ENCODE measurements around the gene EIF2AK3. TPM values are rescaled to one million over a fixed set of nuclear protein-coding genes. Genes with fewer than 3 reads are reported as not detected.

EIF2AK3 gene
- total RNA-seq, 1 donor from 2014 or later = 27.1 TPM

DNA sequence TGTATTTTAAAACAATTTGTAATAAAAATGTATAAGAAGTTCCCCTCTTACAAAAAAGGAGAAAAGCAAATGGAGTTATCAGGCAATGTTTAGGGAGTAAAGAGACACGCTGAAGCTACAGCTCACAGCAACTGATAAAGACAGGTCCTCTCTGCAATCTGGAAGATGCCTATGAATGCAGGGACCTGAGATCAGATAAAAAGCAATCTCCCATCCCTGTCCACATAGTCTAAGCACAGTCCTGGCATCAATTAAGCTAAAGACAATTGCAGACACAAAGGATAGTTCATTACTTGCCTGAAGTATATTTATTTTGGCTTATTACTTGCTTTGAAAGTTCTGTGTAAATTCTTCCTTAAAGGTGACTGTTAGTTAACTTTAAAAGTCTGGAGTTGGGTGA lies 5.0 kb downstream of the EIF2AK3 start:
- no peak overlapping the region for H2AFZ ChIP-seq (ENCODE audit: low read depth, low read length)
- H4K20me1 ChIP-seq (ENCODE audit: insufficient read depth, low read length) = peaks cover 84% of the 10 kb centered on the region
- no peaks in the 10 kb centered on the region for H3K9me3 Mint-ChIP-seq (ENCODE audit: unreplicated experiment)
- H3K27me3 ChIP-seq (ENCODE audit: insufficient read depth, low read length) = no peaks in the 10 kb centered on the region
- TF ChIP-seq EZH2 (IDR thresholded peaks at IDR 0.05; ENCODE audit: insufficient read depth, low read length) = no peak
- TF ChIP-seq, protein P1, sequence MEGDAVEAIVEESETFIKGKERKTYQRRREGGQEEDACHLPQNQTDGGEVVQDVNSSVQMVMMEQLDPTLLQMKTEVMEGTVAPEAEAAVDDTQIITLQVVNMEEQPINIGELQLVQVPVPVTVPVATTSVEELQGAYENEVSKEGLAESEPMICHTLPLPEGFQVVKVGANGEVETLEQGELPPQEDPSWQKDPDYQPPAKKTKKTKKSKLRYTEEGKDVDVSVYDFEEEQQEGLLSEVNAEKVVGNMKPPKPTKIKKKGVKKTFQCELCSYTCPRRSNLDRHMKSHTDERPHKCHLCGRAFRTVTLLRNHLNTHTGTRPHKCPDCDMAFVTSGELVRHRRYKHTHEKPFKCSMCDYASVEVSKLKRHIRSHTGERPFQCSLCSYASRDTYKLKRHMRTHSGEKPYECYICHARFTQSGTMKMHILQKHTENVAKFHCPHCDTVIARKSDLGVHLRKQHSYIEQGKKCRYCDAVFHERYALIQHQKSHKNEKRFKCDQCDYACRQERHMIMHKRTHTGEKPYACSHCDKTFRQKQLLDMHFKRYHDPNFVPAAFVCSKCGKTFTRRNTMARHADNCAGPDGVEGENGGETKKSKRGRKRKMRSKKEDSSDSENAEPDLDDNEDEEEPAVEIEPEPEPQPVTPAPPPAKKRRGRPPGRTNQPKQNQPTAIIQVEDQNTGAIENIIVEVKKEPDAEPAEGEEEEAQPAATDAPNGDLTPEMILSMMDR (IDR thresholded peaks at IDR 0.05; ENCODE audit: insufficient read depth, low read depth, low read length) = no peak
- peaks cover 5% of the 10 kb centered on the region for H3K36me3 Mint-ChIP-seq (ENCODE audit: low read depth, unreplicated experiment)
- peaks cover 12% of the 10 kb centered on the region for H3K4me1 ChIP-seq (ENCODE audit: insufficient read depth, low read length)
- no peaks in the 10 kb centered on the region for H3K27me3 Mint-ChIP-seq (ENCODE audit: low read depth, unreplicated experiment)
- DNase-seq (ENCODE audit: low read depth) (no peak), FAIRE-seq (no peak)
- no peak overlapping the region for H3K4me3 ChIP-seq (ENCODE audit: insufficient read depth, low read depth, low read length)
- no peak overlapping the region for H3K4me2 ChIP-seq (ENCODE audit: low read length)
- H3K36me3 ChIP-seq (ENCODE audit: insufficient read depth, low read length) = no peaks in the 10 kb centered on the region
- H3K4me3 Mint-ChIP-seq (ENCODE audit: unreplicated experiment) = no peak overlapping the region
- no peak overlapping the region for H3K9ac ChIP-seq (ENCODE audit: low read length)
- peaks cover 96% of the 10 kb centered on the region for H3K79me2 ChIP-seq (ENCODE audit: insufficient read depth, low read length)
- no peak overlapping the region for H3K27ac ChIP-seq (ENCODE audit: low read depth, low read length)
- no peaks in the 10 kb centered on the region for H3K9me3 ChIP-seq (ENCODE audit: insufficient read depth, low read depth, low read length)
- peaks cover 1% of the 10 kb centered on the region for H3K4me1 Mint-ChIP-seq (ENCODE audit: low read depth, unreplicated experiment)
- no peak overlapping the region for H3K27ac Mint-ChIP-seq (ENCODE audit: unreplicated experiment)

DNA sequence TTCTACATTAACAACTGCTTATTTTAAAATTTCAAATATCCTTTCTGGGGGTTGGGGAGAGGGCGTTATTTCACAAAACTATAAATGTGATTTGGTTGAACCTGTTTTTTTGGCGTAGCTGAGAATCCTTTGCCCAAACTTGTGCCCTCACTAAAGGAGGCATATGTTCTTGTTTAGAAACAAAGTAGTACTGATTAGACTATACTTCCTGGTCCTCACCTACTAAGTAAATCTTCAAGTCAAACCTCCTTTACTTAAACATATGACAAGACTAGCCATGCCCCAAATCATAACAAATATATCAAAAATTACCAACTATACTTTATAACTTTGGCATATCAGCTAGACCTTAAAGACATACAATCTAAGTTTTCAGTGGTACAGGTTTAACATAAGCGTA lies 5.8 kb downstream of the EIF2AK3 start:
- Histone ChIP-seq H3K9ac (ENCODE audit: low read length) (no peak overlapping the region), H3K4me2 (ENCODE audit: low read length) (no peak overlapping the region), H3K36me3 (ENCODE audit: insufficient read depth, low read length) (no peaks in the 10 kb centered on the region), H3K4me1 (ENCODE audit: insufficient read depth, low read length) (peaks cover 12% of the 10 kb centered on the region), H3K4me3 (ENCODE audit: insufficient read depth, low read depth, low read length) (no peak overlapping the region), H3K9me3 (ENCODE audit: insufficient read depth, low read depth, low read length) (no peaks in the 10 kb centered on the region), H3K27me3 (ENCODE audit: insufficient read depth, low read length) (no peaks in the 10 kb centered on the region), H3K27ac (ENCODE audit: low read depth, low read length) (no peak overlapping the region), H4K20me1 (ENCODE audit: insufficient read depth, low read length) (peaks cover 91% of the 10 kb centered on the region), H2AFZ (ENCODE audit: low read depth, low read length) (no peak overlapping the region), H3K79me2 (ENCODE audit: insufficient read depth, low read length) (peaks cover 97% of the 10 kb centered on the region)
- TF ChIP-seq EZH2 (IDR thresholded peaks at IDR 0.05; ENCODE audit: insufficient read depth, low read length) = no peak
- TF ChIP-seq, protein P1 (IDR thresholded peaks at IDR 0.05; ENCODE audit: insufficient read depth, low read depth, low read length) = no peak
- no peak for DNase-seq (ENCODE audit: low read depth)
- no peak overlapping the region for H3K27ac Mint-ChIP-seq (ENCODE audit: unreplicated experiment)
- H3K9me3 Mint-ChIP-seq (ENCODE audit: unreplicated experiment) = no peaks in the 10 kb centered on the region
- no peak overlapping the region for H3K4me3 Mint-ChIP-seq (ENCODE audit: unreplicated experiment)
- peaks cover 5% of the 10 kb centered on the region for H3K36me3 Mint-ChIP-seq (ENCODE audit: low read depth, unreplicated experiment)
- no peaks in the 10 kb centered on the region for H3K27me3 Mint-ChIP-seq (ENCODE audit: low read depth, unreplicated experiment)
- H3K4me1 Mint-ChIP-seq (ENCODE audit: low read depth, unreplicated experiment) = peaks cover 1% of the 10 kb centered on the region
- FAIRE-seq = no peak

DNA sequence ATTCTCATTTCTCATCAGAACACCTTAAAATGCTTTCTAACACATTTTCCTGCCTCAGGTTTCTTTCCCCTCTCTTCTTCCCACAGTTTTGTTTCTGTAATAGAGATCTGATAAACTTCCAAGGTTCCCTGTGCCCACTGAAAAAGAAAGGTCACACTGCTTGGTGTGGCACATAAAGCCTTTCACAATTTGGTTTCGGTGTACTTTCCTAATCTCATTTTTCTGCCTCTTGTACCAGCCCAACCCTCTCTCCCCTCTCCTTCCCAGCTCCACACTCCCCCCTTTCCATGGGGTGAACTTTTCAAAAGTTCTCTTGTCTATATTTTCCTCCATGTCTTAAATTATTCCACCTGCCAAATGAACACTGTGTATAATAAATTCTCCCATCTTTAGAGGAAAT lies 7.2 kb downstream of the EIF2AK3 start:
- H3K27ac Mint-ChIP-seq (ENCODE audit: unreplicated experiment) = no peak overlapping the region
- no peak overlapping the region for H3K4me3 Mint-ChIP-seq (ENCODE audit: unreplicated experiment)
- Histone ChIP-seq H3K36me3 (ENCODE audit: insufficient read depth, low read length) (no peaks in the 10 kb centered on the region), H3K4me1 (ENCODE audit: insufficient read depth, low read length) (peaks cover 6% of the 10 kb centered on the region), H3K79me2 (ENCODE audit: insufficient read depth, low read length) (peaks cover 95% of the 10 kb centered on the region), H3K9me3 (ENCODE audit: insufficient read depth, low read depth, low read length) (no peaks in the 10 kb centered on the region), H3K4me2 (ENCODE audit: low read length) (no peak overlapping the region), H3K4me3 (ENCODE audit: insufficient read depth, low read depth, low read length) (no peak overlapping the region), H3K9ac (ENCODE audit: low read length) (no peak overlapping the region), H3K27ac (ENCODE audit: low read depth, low read length) (no peak overlapping the region), H4K20me1 (ENCODE audit: insufficient read depth, low read length) (peaks cover 91% of the 10 kb centered on the region), H3K27me3 (ENCODE audit: insufficient read depth, low read length) (no peaks in the 10 kb centered on the region), H2AFZ (ENCODE audit: low read depth, low read length) (no peak overlapping the region)
- H3K36me3 Mint-ChIP-seq (ENCODE audit: low read depth, unreplicated experiment) = peaks cover 5% of the 10 kb centered on the region
- peaks cover 1% of the 10 kb centered on the region for H3K4me1 Mint-ChIP-seq (ENCODE audit: low read depth, unreplicated experiment)
- FAIRE-seq (no peak), DNase-seq (ENCODE audit: low read depth) (no peak)
- H3K27me3 Mint-ChIP-seq (ENCODE audit: low read depth, unreplicated experiment) = no peaks in the 10 kb centered on the region
- TF ChIP-seq EZH2 (IDR thresholded peaks at IDR 0.05; ENCODE audit: insufficient read depth, low read length) = no peak
- TF ChIP-seq, protein P1 (IDR thresholded peaks at IDR 0.05; ENCODE audit: insufficient read depth, low read depth, low read length) = no peak
- no peaks in the 10 kb centered on the region for H3K9me3 Mint-ChIP-seq (ENCODE audit: unreplicated experiment)

All from astrocyte (in vitro differentiated cells and primary cell).